ENCODE results near the gene DDT.
"Not testable (repeated sequence)": the region's sequence is repeated elsewhere in the genome, so short reads cannot be mapped to it uniquely, and the experiment has no call there.

The DDT gene

GRCh38 chr22:24006207-24006913, 32.1 kb upstream of the DDT start:
- Histone ChIP-seq H3K4me1 (ENCODE audit: insufficient read depth, low read length) (no peaks in the 10 kb centered on the region; the same call in 1 of the 2 replicates), H3K27ac (ENCODE audit: low read length) (no peak overlapping the region)

GRCh38 chr22:24005201-24005600, 31.0 kb upstream of the DDT start, which contains the start of gene GSTT4:
Gene GSTT4, minus strand, starts transcription at chr22:24005453. Its CDS starts 97 bp downstream, at chr22:24005356.
- H3K27ac ChIP-seq (ENCODE audit: low read length): no peak within 1 kb of the TSS
- H3K36me3 ChIP-seq (ENCODE audit: insufficient read depth, low read depth, low read length): no peaks in the 10 kb centered on the region
- no peak within 1 kb of the TSS for H3K9ac ChIP-seq (ENCODE audit: low read depth, low read length)
- no peaks in the 10 kb centered on the region for H3K27me3 ChIP-seq (ENCODE audit: insufficient read depth, low read length)
- H3K9me3 ChIP-seq (ENCODE audit: insufficient read depth, low read depth, low read length): no peaks in the 10 kb centered on the region
- no peaks in the 10 kb centered on the region; the same call in 1 of the 2 replicates for H3K4me1 ChIP-seq (ENCODE audit: insufficient read depth, low read length)
- no peak within 1 kb of the TSS for H3K4me3 ChIP-seq (ENCODE audit: low read length)

More at GRCh38 chr22:24006207-24006913, 32.1 kb upstream of the DDT start:
- Histone ChIP-seq H3K27me3 (ENCODE audit: insufficient read depth, low read length) (no peaks in the 10 kb centered on the region), H3K9ac (ENCODE audit: low read depth, low read length) (no peak overlapping the region), H3K36me3 (ENCODE audit: insufficient read depth, low read depth, low read length) (no peaks in the 10 kb centered on the region), H3K9me3 (ENCODE audit: insufficient read depth, low read depth, low read length) (no peaks in the 10 kb centered on the region), H3K4me3 (ENCODE audit: low read length) (no peak overlapping the region)

GRCh38 chr22:24003887-24004286, 29.6 kb upstream of the DDT start:
- H3K9me3 ChIP-seq (ENCODE audit: insufficient read depth, low read depth, low read length): no peaks in the 10 kb centered on the region
- no peak overlapping the region for H3K27ac ChIP-seq (ENCODE audit: low read length)
- no peaks in the 10 kb centered on the region; the same call in 1 of the 2 replicates for H3K4me1 ChIP-seq (ENCODE audit: insufficient read depth, low read length)
- no peaks in the 10 kb centered on the region for H3K36me3 ChIP-seq (ENCODE audit: insufficient read depth, low read depth, low read length)
- no peaks in the 10 kb centered on the region for H3K27me3 ChIP-seq (ENCODE audit: insufficient read depth, low read length)
- H3K4me3 ChIP-seq (ENCODE audit: low read length): no peak overlapping the region
- no peak overlapping the region for H3K9ac ChIP-seq (ENCODE audit: low read depth, low read length)

- Histone ChIP-seq H3K4me1 (ENCODE audit: insufficient read depth, low read length) (no peaks in the 10 kb centered on the region; the same call in 1 of the 2 replicates), H3K4me3 (ENCODE audit: low read length) (no peak overlapping the region)
Measured at GRCh38 chr22:24002851-24003250, 28.6 kb upstream of the DDT start.

GRCh38 chr22:24002272-24002671, 28.0 kb upstream of the DDT start:
- no peaks in the 10 kb centered on the region for H3K9me3 ChIP-seq (ENCODE audit: insufficient read depth, low read depth, low read length)
- H3K36me3 ChIP-seq (ENCODE audit: insufficient read depth, low read depth, low read length): no peaks in the 10 kb centered on the region
- H3K4me1 ChIP-seq (ENCODE audit: insufficient read depth, low read length): no peaks in the 10 kb centered on the region; the same call in 1 of the 2 replicates

More at GRCh38 chr22:24002851-24003250, 28.6 kb upstream of the DDT start:
- Histone ChIP-seq H3K9me3 (ENCODE audit: insufficient read depth, low read depth, low read length) (no peaks in the 10 kb centered on the region), H3K9ac (ENCODE audit: low read depth, low read length) (no peak overlapping the region), H3K27me3 (ENCODE audit: insufficient read depth, low read length) (no peaks in the 10 kb centered on the region), H3K36me3 (ENCODE audit: insufficient read depth, low read depth, low read length) (no peaks in the 10 kb centered on the region), H3K27ac (ENCODE audit: low read length) (no peak overlapping the region)

GRCh38 chr22:24001314-24001713, 27.1 kb upstream of the DDT start:
- H3K36me3 ChIP-seq (ENCODE audit: insufficient read depth, low read depth, low read length): no peaks in the 10 kb centered on the region
- H3K27me3 ChIP-seq (ENCODE audit: insufficient read depth, low read length): no peaks in the 10 kb centered on the region
- H3K4me3 ChIP-seq (ENCODE audit: low read length): no peak overlapping the region
- H3K9me3 ChIP-seq (ENCODE audit: insufficient read depth, low read depth, low read length): no peaks in the 10 kb centered on the region
- H3K4me1 ChIP-seq (ENCODE audit: insufficient read depth, low read length): no peaks in the 10 kb centered on the region; the same call in 1 of the 2 replicates
- no peak overlapping the region for H3K27ac ChIP-seq (ENCODE audit: low read length)
- H3K9ac ChIP-seq (ENCODE audit: low read depth, low read length): no peak overlapping the region

More at GRCh38 chr22:24002272-24002671, 28.0 kb upstream of the DDT start:
- Histone ChIP-seq H3K9ac (ENCODE audit: low read depth, low read length) (no peak overlapping the region), H3K27ac (ENCODE audit: low read length) (no peak overlapping the region), H3K27me3 (ENCODE audit: insufficient read depth, low read length) (no peaks in the 10 kb centered on the region), H3K4me3 (ENCODE audit: low read length) (no peak overlapping the region)

GRCh38 chr22:23999779-24000178, 25.5 kb upstream of the DDT start:
- H3K9me3 ChIP-seq (ENCODE audit: insufficient read depth, low read depth, low read length); H3K4me3 ChIP-seq (ENCODE audit: low read length); H3K36me3 ChIP-seq (ENCODE audit: insufficient read depth, low read depth, low read length); H3K9ac ChIP-seq (ENCODE audit: low read depth, low read length); H3K27ac ChIP-seq (ENCODE audit: low read length); H3K4me1 ChIP-seq (ENCODE audit: insufficient read depth, low read length); H3K27me3 ChIP-seq (ENCODE audit: insufficient read depth, low read length): not testable (repeated sequence)

- Histone ChIP-seq H3K9me3 (ENCODE audit: insufficient read depth, low read depth, low read length) (no peaks in the 10 kb centered on the region), H3K9ac (ENCODE audit: low read depth, low read length) (no peak overlapping the region), H3K4me3 (ENCODE audit: low read length) (no peak overlapping the region), H3K4me1 (ENCODE audit: insufficient read depth, low read length) (no peaks in the 10 kb centered on the region; the same call in 1 of the 2 replicates), H3K27me3 (ENCODE audit: insufficient read depth, low read length) (no peaks in the 10 kb centered on the region), H3K27ac (ENCODE audit: low read length) (no peak overlapping the region), H3K36me3 (ENCODE audit: insufficient read depth, low read depth, low read length) (no peaks in the 10 kb centered on the region)
Measured at GRCh38 chr22:23997092-23997491, 22.9 kb upstream of the DDT start.

- H3K9ac ChIP-seq (ENCODE audit: low read depth, low read length); H3K27ac ChIP-seq (ENCODE audit: low read length); H3K36me3 ChIP-seq (ENCODE audit: insufficient read depth, low read depth, low read length); H3K4me1 ChIP-seq (ENCODE audit: insufficient read depth, low read length); H3K9me3 ChIP-seq (ENCODE audit: insufficient read depth, low read depth, low read length); H3K4me3 ChIP-seq (ENCODE audit: low read length); H3K27me3 ChIP-seq (ENCODE audit: insufficient read depth, low read length): not testable (repeated sequence)
Measured at GRCh38 chr22:23993581-23994177, 19.4 kb upstream of the DDT start.

GRCh38 chr22:23993080-23993479, 18.8 kb upstream of the DDT start:
- not testable (repeated sequence) for H3K9ac ChIP-seq (ENCODE audit: low read depth, low read length); H3K27ac ChIP-seq (ENCODE audit: low read length); H3K27me3 ChIP-seq (ENCODE audit: insufficient read depth, low read length); H3K4me3 ChIP-seq (ENCODE audit: low read length); H3K9me3 ChIP-seq (ENCODE audit: insufficient read depth, low read depth, low read length); H3K4me1 ChIP-seq (ENCODE audit: insufficient read depth, low read length); H3K36me3 ChIP-seq (ENCODE audit: insufficient read depth, low read depth, low read length)

GRCh38 chr22:23989583-23990244, 15.5 kb upstream of the DDT start:
- not testable (repeated sequence) for H3K9me3 ChIP-seq (ENCODE audit: insufficient read depth, low read depth, low read length); H3K9ac ChIP-seq (ENCODE audit: low read depth, low read length); H3K27ac ChIP-seq (ENCODE audit: low read length); H3K36me3 ChIP-seq (ENCODE audit: insufficient read depth, low read depth, low read length); H3K27me3 ChIP-seq (ENCODE audit: insufficient read depth, low read length); H3K4me3 ChIP-seq (ENCODE audit: low read length); H3K4me1 ChIP-seq (ENCODE audit: insufficient read depth, low read length)

Data from iPS-20b (cell line).